Activated CD4-positive, alpha-beta T cell treated with anti-CD3 and anti-CD28 coated beads for 36 hours (primary cell): Measurements from ENCODE around the gene PSMG3. TPM values are rescaled to one million over a fixed set of nuclear protein-coding genes. Genes with fewer than 3 reads are reported as not detected.
A peak's percentile ranks its signal among the peaks of the same experiment; 100 is the strongest.
"Not testable (repeated sequence)": the region's sequence is repeated elsewhere in the genome, so short reads cannot be mapped to it uniquely, and the experiment has no call there.

Experiments used
- ATAC-seq: fragments of 200-7000 bp; cut with Tn5 transposase; one replicate; pipeline ENCODE4 v1.10.0; 2021; ENCODE audit warnings: mild to moderate bottlenecking, moderate library complexity
- CTCF ChIA-PET: fragments of 350-600 bp; sonication (Branson Sonifier 250); formaldehyde crosslinking; loops from one replicate; lab custom pipeline; 2021; ENCODE audit warnings: antibody characterized with exemption; lab: Charles Lee
- POLR2A ChIA-PET: fragments of 350-600 bp; sonication (Branson Sonifier 250); formaldehyde crosslinking; loops from one replicate; lab custom pipeline; 2021; ENCODE audit warnings: antibody characterized with exemption, inconsistent platforms; lab: Charles Lee
- DNase-seq: peaks from one replicate; pipeline ENCODE4 v3.0.0-alpha.2; 2020
- H3K27ac Mint-ChIP-seq: one replicate; pipeline ENCODE4 v1.8.0; 2021; ENCODE audit warnings: mixed read lengths
- H3K27me3 Mint-ChIP-seq: one replicate; pipeline ENCODE4 v1.8.0; 2021; ENCODE audit warnings: mixed read lengths
- H3K36me3 Mint-ChIP-seq: one replicate; pipeline ENCODE4 v1.8.0; 2021; ENCODE audit warnings: low read depth, mixed read lengths
- H3K4me1 Mint-ChIP-seq: one replicate; pipeline ENCODE4 v1.8.0; 2021; ENCODE audit warnings: mixed read lengths
- H3K4me3 Mint-ChIP-seq: one replicate; pipeline ENCODE4 v1.8.0; 2021; ENCODE audit warnings: mild to moderate bottlenecking, moderate library complexity, mixed read lengths
- H3K9me3 Mint-ChIP-seq: one replicate; pipeline ENCODE4 v1.8.0; 2021; ENCODE audit warnings: low read depth, mixed read lengths
- intact Hi-C, 2 experiments: fragments of 100-400 bp; cut with DNase I in 1 of 2; cut with micrococcal nuclease in 1 of 2; formaldehyde crosslinking; loops; one replicate each; pipeline versions ENCODE4 v1.14.2 to v1.15.1; 2022 to 2024; cut with DNase I, micrococcal nuclease
- total RNA-seq, 2 experiments: library from RNA; stranded (reverse); gene quantifications; one replicate each; pipeline ENCODE4 v1.2.3, GENCODE V29; 2021

The PSMG3 gene
- total RNA-seq, 2 experiments from 2014 or later, result 21.4 to 33.0 TPM

DNA sequence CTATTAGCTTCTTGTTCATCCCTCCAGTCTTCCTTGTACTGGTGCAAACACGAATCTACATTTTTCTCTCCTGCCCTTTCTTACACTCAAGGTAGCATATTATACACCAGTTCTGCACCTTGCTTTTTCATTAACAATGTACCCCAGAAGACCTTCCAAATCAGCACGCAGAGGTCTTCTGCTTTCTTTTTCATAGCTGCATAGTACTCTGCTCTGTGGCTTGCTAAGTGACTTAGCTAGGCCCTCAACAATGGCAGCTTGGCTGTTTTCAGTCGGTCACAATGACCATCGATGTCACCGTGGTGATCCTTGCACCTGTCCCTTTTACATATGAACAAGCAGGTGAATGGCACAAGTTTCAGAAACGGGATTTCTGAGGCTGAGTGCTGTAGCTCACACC lies 44.4 kb downstream of the PSMG3 start:
- CTCF ChIA-PET, result no interaction called here

DNA sequence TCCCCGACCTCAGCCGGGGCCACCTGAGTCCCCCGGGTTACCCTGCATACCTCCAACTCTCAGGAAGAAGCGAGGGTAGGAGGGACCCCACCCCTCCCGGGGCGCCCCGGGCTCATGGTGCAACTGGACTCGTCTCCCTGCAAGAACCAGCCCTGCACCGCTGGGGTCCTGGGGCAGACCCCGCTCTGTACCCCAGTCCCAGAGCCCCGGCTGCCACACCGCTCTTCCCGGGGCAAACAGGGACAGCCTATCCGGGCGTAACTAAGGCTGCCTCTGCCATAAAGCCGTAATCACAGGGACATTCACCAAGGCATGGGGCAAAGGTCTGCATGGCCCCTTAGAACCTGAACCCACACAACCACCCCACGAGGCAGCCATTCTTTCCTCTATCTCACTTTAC lies 46.0 kb downstream of the PSMG3 start:
- CTCF ChIA-PET, result no interaction called here
- DNase-seq (no peak), ATAC-seq (no peak)
- H3K4me3 Mint-ChIP-seq, result no peak overlapping the region
- H3K4me1 Mint-ChIP-seq, result peaks cover 7% of the 10 kb centered on the region
- POLR2A ChIA-PET, result no interaction called here
- peaks cover 2% of the 10 kb centered on the region for H3K36me3 Mint-ChIP-seq
- H3K27ac Mint-ChIP-seq, result no peak overlapping the region
- peaks cover 2% of the 10 kb centered on the region for H3K27me3 Mint-ChIP-seq
- intact Hi-C loops, result no loop called here
- H3K9me3 Mint-ChIP-seq, result peaks cover 4% of the 10 kb centered on the region

More for the DNA sequence above, 44.4 kb downstream of the PSMG3 start:
- no peaks in the 10 kb centered on the region for H3K9me3 Mint-ChIP-seq
- peaks cover 2% of the 10 kb centered on the region for H3K27me3 Mint-ChIP-seq
- no peaks in the 10 kb centered on the region for H3K36me3 Mint-ChIP-seq
- ATAC-seq (no peak), DNase-seq (no peak)
- intact Hi-C loops, result no loop called here
- POLR2A ChIA-PET, result no interaction called here
- no peak overlapping the region for H3K4me3 Mint-ChIP-seq
- no peak overlapping the region for H3K27ac Mint-ChIP-seq
- peaks cover 7% of the 10 kb centered on the region for H3K4me1 Mint-ChIP-seq

DNA sequence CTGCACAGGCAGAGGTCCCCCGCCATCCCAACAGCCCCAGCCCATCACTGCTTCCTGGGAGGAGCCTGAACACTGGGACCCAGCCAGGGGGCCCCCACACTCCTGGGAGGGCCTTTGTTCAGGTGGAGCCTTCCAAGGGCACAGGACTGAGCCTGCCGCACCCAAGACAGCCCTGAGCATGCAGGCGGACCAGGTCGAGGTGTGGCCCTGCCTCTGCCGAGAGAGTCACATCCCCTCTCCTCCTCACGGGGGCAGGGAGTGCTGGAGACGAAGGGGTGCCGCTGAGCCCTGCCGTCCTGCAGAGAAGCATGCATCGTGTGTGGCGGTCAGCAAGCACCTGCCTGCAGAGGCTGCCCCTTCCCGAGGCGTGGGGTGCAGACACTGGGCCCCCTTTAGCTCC lies 46.6 kb downstream of the PSMG3 start:
- Mint-ChIP-seq H3K36me3 (peaks cover 2% of the 10 kb centered on the region), H3K9me3 (peaks cover 4% of the 10 kb centered on the region), H3K27me3 (peaks cover 2% of the 10 kb centered on the region), H3K4me1 (peaks cover 7% of the 10 kb centered on the region), H3K4me3 (no peak overlapping the region), H3K27ac (no peak overlapping the region)
- intact Hi-C loops, result no loop called here
- ATAC-seq, result no peak
- ChIA-PET POLR2A (no interaction called here), CTCF (no interaction called here)
- DNase-seq, result no peak

DNA sequence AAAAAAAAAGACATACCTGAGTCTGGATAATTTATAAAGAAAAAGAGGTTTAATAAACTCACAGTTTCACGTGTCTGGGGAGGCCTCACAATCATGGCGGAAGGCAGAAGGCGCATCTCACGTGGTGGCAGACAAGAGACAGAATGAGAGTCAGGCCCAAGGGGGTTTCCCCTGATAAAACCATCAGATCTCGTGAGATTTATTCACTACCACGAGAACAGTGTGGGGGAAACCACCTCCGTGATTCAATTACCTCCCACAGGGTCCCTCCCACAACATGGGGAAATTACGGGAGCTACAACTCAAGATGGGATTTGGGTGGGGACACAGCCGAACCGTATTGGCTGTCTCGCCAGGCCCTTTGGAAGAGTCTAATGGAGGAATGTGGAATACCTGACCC lies 48.4 kb downstream of the PSMG3 start:
- peaks cover 2% of the 10 kb centered on the region for H3K36me3 Mint-ChIP-seq
- ATAC-seq (peak; percentile 79), DNase-seq (peak; percentile 47)
- no peaks in the 10 kb centered on the region for H3K27me3 Mint-ChIP-seq
- ChIA-PET POLR2A (no interaction called here), CTCF (no interaction called here)
- H3K4me1 Mint-ChIP-seq, result peaks cover 7% of the 10 kb centered on the region
- peaks cover 4% of the 10 kb centered on the region for H3K9me3 Mint-ChIP-seq
- intact Hi-C loops, result no loop called here
- H3K27ac Mint-ChIP-seq, result no peak overlapping the region
- H3K4me3 Mint-ChIP-seq, result no peak overlapping the region

DNA sequence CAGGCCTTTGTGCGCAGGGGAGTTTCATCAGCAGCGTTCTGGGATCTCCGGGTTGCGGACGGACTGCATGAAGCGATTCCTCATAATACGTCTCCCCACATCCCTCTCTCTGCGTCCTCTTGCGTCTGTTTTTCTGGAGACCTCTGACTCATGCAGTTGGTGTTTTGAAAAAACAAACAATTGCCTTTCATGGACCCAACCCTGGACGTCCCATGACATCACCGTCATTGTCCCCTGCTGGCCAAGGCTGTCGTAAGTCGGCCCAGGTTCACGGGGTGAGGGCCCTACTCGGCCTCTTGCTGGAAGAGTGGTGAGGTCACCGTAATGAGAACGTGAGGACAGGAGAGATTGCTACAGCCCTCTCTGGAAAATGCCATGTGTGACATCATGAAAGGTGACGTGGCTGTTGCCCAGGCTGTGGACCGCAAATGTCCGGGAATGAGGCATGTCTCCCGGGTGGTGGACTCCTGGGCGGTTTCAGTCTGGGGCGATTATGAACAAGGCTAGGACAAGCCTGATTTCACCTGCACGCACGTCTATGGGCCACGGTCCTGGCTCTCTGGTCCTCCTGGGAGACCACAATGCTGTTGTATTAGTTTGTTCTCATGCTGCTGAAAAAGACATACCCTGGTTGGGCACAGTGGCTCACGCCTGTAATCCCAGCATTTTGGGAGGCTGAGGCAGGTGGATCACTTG lies 49.1 kb downstream of the PSMG3 start:
- Mint-ChIP-seq H3K4me3 (no peak overlapping the region), H3K9me3 (peaks cover 4% of the 10 kb centered on the region), H3K4me1 (peaks cover 7% of the 10 kb centered on the region), H3K27me3 (no peaks in the 10 kb centered on the region), H3K27ac (no peak overlapping the region), H3K36me3 (peaks cover 2% of the 10 kb centered on the region)
- DNase-seq (no peak), ATAC-seq (no peak)
- intact Hi-C loops, result no loop called here
- POLR2A ChIA-PET, result no interaction called here
- CTCF ChIA-PET, result no interaction called here

DNA sequence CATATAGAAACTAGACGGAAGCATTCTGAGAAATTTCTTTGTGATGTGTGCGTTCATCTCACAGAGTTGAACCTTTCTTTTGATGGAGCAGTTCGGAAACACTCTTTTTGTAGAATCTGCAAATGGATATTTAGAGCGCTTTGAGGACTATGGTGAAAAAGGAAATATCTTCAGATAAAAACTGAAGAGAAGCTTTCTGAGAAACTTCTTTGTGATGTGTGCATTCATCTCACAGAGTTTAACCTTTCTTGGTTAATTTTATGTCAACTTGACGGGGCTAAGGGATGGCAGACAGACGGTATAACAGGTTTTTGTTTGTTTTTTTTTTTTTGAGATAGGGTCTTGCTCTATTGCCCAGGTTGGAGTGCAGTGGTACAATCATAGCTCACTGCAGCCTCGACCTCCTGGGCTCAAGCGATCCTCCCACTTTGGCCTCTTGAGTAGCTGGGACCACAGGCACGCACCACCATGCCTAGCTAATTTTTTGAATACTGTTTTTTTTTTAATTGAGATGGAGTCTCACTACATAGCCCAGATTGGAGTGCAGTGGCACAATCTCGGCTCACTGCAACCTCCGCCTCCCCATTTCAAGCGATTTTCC lies 50.4 kb downstream of the PSMG3 start:
- ATAC-seq, CTCF ChIA-PET, intact Hi-C loops: not testable (repeated sequence)

More for the DNA sequence above, 50.4 kb downstream of the PSMG3 start:
- H3K9me3 Mint-ChIP-seq, H3K27ac Mint-ChIP-seq, H3K27me3 Mint-ChIP-seq, DNase-seq, H3K36me3 Mint-ChIP-seq, H3K4me1 Mint-ChIP-seq, H3K4me3 Mint-ChIP-seq, POLR2A ChIA-PET: not testable (repeated sequence)

Other genes with a start within 250 kb of the PSMG3 start
- gene MICALL2, start 110.6 kb downstream of the PSMG3 start, total RNA-seq, result 1 to 10 TPM; 1.9 to 2.7 TPM
- gene INTS1, start 65.6 kb downstream of the PSMG3 start, total RNA-seq, result 10 to 100 TPM; 78.1 to 81.7 TPM
- 10 to 100 TPM; 28.7 to 33.1 TPM for gene MAFK, start 39.3 kb downstream of the PSMG3 start, total RNA-seq
- gene TMEM184A, start 13.8 kb downstream of the PSMG3 start, total RNA-seq, result under 1 TPM; 0.05 to 0.14 TPM
- under 1 TPM; 0.05 to 0.09 TPM for gene ELFN1, start 100.2 kb upstream of the PSMG3 start, total RNA-seq